Stimulated activated CD8-positive, alpha-beta memory T cell treated with anti-CD3 and anti-CD28 coated beads, Interleukin-7, amount 100 ng/mL, for 24 hours (primary cell): ENCODE results near the gene GALNT3.
A peak's percentile ranks its signal among the peaks of the same experiment; 100 is the strongest.

Source experiments
- DNase-seq: peaks from one replicate; pipeline ENCODE4 v3.0.0-alpha.2; 2020; ENCODE audit warnings: low read depth

The GALNT3 gene

DNA sequence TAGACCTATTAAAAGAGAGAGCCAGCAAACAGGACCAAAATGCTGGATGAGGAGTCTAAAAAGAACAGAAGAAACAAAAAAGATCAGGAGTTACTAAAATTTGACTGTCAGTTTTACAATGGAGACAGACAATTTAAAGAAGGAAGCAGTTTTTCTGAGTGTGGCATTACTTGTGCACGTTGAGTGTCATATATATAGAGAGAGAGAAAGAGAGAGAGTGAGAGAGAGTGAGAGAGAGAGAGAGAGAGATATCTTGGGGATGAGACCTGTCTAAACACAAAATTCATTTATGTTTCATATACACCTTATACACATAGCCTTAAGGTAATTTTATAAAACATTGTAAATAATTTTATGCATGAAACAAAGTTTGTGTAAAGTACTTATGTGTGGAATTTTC, 2.1 kb upstream of the GALNT3 start:
- no peak for DNase-seq

DNA sequence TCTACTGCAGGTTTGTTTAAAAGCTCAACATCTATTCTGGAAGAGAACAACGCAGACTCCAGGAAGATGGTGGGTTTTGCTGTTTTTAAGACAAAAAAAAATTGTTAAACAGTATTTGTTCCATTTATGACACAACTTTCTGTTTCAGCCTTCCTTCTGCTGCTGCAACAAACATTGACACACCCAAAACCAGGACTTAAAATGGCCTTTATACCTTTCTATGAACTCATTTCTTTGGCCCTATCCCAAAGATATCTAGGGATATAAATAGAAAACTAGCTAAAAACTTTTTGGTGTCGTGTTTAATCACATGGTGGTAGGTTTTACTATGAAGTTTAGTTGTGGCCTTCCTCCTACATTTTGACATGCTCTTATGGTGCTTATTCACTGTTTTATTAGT, 964 bp upstream of the GALNT3 start:
- DNase-seq, result no peak

DNA sequence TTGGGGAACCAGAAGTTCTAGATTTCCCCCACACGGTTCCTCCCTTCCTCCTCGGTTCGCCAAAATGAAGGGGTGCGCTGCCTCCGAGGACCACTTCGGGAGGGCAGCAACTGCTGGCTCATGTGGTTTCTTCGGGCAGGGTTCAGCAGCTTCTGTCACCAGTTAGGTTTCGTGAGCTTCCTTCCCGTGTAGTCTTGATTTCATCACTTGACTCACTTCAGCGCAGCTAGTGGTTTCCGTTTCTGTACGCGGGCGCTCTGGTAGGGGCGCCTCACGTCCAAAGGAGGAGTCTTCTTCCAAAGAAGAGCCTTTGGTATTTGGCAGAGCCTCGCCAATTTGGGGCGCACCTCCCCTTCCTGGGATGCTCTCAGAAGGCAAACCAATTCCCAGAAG, 485 bp upstream of the GALNT3 start:
- DNase-seq, result peak; percentile 30

DNA sequence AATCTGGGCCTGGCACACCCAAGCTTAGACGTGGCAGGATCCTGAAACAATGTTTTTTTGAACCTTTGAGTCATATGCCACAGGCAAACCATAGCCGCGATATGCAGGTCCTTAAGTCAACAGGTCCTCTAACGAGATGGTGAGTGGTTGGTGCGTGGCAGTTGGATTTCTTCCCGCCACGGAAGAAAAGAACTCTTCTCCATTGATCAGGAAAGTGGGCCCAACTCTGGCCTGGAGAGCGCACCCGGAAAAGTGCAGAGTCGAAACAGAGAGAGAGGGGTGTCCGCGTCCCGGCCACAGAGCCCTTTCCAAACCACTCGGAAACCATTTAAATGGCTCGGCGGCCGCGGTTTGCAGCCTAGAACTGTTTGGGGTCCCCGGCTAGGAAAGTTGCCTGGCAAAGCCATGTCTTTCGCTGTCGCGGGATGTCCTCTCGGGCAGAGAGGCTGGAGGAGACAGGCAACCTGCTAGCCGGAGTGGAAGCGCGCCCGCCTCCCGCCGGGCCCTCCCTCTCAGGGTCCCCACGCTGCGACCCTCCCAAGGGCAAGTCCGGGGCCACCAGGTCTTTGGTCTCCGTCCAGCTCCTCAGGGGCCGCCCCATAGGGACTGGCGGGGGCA, 777 bp downstream of the GALNT3 start:
- no peak for DNase-seq

DNA sequence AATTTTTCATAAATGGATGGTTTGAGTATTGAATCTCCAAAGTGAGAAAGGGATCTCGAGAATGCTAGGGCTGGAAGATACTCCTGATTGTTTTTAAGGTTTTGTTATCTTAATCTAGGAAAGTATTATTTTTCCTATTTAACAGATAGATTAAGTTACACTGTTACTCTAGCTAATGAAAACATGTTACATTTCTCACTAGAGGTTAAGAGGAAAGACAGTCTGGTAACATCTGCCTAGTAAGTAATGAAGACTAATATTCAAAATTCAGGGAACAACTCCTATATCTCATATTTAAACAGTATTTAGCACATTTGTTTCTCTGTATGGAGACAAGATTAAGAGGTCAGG, 2.0 kb downstream of the GALNT3 start:
- no peak for DNase-seq

DNA sequence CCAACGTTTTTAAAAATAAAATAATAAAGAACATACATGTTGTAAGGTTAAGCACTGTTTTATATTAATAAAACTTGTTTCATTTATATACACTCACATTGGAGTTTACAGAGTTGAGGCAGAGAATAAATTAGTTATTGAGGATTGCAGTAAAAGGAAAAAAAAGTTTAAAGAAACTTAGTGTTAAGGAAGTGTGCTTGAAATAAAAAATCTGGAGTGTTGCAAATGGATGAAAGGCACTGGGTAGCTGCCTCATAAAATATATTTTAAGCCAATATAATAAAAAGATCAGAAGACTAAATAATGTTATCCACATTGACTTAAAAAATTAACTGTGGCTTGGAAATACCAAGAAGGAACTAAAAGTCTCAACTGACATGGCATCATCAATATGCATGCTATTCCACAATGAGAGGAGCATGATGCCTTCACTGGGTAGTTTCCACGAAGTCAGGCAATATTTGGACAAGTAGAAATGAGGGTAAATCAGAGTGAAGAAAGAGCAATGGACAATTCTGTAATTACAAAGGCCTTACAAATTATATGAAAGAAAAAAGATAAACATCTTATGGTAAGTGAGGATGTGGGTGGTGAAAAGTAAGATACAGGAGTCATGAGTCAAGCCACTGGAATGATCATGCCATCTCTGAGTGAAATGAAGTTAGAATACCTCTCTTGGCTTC, 2.5 kb downstream of the GALNT3 start:
- DNase-seq, result no peak

DNA sequence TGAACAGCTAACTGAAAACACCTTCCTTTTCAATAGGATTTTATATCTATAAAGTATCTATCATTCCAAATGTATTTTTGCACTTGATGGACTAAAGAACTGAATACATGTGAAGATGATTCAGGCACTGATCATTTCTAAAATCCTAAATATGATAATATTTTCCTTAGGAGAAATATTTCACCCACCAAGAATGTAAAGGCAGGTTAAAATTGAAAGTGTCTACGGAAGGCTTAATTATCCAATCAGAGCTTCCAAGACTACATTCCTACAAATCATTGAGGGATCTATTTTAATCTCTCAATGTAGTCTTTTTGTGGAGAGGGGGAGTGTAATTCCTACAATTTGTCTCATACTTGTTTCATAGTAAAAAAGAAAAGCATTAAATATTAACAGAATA, 3.6 kb downstream of the GALNT3 start:
- no peak for DNase-seq

DNA sequence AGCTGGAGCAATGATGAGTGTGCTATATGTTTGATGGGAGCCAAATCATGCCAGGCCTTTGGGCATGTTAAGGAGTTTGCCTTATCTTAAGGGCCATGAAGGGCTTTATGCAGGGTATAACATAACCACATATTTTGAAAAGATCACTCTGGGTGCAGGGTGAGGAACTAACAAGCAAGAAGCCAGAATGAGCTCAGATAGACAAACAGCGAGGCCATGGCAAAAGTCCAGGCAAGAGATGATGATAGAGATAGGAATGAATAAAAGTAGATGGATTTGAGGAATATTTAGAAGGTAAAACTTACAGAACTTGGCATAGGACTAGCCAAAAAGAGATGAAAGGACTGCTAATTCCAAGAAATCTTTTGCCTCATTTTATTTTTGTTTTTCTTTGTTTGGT, 6.7 kb downstream of the GALNT3 start:
- no peak for DNase-seq

DNA sequence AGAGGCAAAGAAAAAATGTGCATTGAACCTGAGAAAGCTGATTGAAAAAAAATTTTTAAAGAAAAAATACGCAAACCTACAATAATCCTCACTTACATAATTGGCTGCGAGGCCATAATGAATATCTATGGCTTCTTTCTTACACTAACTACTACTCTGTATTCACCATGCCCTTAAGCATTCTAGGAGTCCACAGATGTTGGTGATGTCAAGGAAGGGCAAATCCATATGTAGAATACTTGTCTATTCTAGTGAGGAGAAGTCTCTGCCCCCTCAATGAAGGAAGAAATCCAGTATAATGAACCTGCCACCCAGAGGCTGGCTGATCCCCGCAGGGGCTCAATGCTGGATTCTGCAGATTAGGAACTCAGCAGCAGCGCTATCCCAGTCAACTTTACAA, 14.3 kb downstream of the GALNT3 start:
- no peak for DNase-seq

DNA sequence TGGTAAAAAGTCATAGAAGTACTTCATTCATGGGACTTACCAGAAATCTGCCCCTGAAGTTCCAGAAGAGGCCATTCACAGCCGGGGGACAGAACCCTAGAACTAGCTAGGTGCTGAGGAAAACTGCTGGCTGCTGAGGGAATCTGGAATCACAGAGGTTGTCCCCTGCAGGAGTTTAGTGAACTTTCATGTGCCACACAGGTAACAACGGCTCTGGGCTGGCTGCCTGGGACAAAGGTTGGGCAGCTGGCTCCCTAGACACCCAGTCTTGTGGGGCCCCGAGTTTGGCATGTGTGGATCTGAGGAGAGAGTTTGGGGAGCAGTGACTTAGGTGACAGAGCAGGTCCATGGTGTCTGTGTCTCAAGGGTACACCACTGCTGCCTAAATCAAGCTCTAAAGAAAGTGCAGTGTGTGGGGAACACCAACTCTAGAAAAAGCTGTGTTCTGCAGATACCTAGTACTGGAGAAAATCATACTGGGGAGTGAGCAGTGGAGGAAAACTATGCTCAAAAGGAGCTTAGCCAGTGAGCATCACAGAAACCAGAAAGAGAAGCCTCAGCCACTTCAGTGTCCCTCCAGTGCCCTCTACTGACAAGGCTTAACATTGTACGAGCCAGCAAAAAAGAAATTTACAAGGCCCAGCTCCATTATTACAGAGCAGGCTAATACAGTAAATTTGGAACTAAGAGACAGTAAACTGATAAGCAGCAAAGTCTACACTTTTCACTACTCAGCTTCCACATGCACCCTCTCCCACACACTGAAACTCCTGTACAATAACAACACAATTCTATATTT, 15.2 kb downstream of the GALNT3 start:
- DNase-seq, result no peak

DNA sequence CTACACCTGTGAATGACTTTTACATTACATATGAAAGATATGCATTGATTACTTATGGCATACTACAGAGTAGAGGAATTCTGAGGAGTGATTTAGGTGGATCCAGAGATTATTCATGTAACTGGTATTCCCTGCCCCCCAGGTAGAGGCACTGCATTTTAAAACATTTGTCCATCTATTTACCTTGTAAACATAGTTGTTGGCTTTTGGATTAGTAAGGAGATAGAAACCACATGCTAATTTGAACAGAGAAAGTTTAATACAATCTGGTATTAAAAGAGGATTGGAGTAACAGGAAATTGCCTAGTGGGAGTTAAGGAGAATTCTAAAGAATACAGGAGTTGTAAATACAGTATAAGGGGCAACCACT, 15.9 kb downstream of the GALNT3 start:
- DNase-seq, result no peak

DNA sequence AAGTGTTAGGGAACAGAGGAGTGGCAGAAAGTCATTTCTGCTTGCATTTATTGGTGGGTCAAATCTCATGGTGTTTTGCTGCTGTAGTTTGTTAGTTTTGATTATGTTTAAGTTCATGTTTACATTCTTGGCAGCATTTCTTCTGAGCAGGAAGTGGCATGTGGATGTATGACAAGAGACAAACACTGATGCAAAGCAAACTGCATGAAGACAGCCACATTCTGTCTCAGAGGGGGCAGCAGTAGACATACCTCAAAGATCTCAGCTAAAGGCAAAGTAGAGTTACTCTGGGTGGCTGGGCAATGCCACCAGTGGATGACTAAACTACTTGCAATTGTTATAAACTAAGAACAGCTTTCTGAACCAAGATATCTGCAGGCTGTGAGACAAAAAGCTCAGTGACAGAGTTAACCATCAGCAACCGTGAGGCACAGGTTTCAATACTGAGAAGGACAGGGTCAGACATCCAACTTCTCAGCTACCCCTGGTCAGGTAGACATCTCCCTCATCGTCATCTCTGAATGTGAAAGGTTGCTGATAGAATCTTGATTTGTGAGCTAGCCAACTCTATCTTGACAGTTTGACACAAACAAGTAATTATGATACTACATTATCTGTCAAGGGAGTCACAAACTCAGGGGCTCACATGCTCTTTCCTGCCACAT, 16.4 kb downstream of the GALNT3 start:
- DNase-seq, result no peak

DNA sequence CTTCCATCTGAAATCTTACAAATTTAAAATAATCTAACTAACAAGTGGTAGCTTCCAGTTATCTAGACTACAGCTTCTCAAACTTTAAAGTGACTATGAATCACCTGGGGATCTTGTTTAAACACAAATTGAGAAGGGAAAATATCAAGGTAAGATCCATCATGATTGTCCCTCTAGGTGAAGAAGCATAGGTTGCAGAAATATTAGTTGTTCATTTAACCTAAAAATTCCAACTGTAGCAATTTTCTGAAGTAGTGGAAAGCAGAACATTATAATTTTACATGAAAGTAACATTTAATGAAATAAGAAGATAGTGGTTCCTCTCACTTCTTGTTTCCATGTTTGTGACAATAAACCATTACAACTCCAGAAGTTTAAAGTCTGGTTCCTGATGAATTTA, 17.3 kb downstream of the GALNT3 start:
- no peak for DNase-seq

DNA sequence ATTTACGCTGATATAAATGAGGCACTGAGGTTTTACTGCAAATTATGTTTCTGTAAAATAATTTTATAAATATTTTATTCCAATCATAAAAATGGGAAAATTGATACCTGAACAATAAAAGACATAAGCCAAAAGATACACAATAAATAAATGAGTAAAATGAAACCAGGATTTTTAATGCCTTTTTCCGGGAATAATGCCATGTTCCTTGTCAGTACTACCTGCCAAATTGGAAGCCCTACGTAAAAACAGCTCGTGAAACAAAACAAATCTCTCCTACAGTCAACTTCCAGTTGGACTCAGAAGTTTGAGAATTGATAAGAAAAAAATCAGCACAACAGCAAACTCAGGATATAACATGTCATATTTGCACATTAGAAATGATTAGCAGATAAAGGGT, 18.0 kb downstream of the GALNT3 start:
- DNase-seq, result no peak

DNA sequence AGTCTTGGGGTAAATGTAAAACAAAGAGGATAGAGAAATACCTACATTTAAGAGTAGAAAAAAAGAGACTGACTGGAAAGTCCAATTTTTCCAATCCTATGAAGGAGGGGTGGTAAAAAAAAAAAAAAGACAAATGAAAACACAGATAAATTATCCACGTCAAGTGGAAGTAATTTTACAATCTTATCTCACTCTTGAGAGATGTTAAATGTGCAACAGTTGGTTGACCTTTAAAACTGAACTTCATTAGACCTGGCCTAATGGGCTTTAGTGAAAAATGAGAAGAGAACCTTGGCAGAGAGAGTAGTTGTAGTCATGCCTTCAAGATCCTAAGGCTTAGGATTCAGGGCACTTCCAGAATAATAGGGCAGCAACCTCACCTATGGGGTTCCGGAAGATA, 20.4 kb downstream of the GALNT3 start:
- no peak for DNase-seq

DNA sequence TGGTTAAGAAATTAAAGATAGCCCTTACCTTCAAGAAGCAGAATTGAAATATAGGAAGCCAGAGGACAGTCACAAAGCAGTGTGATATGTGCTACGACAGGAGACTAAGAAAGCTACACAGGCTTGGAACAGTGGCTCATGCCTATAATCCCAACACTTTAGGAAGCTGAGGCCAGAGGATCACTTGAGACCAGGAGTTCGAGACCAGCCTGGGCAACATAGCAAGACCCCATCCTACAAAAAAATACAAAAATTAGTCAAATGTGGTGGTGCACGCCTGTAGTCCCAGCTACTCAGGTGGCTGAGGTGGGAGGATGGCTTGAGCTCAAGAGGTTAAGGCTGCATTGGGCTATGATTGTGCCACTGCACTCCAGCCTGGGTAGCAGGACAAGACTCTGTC, 21.9 kb downstream of the GALNT3 start:
- DNase-seq, result no peak

DNA sequence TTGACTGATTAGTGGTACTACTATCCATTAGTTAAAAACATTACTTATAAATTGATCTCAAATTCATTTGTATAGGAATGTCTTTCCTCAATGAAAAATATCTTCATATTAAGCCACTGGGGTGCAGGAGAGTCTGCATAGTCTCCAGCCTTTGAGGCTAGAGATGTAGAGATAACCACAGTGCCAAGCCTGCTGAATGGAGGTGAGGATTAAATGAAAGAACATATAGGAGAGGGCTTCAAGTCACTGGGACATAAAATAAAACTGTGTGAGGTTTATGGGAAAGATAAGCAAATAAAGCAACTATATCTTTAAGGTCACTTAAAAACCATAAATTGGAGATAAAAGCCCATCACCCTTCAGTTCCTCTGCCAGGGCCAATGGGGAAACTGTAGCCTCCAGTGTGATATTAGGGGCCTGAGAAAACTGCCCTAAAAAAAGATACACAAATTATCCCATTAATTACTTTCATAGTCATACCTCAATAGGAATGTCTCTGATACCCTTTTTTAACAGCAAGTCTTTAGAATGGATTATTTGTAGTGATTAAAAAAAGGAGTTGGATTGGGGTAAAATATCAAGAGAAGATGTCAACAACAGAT, 27.6 kb downstream of the GALNT3 start:
- no peak for DNase-seq

DNA sequence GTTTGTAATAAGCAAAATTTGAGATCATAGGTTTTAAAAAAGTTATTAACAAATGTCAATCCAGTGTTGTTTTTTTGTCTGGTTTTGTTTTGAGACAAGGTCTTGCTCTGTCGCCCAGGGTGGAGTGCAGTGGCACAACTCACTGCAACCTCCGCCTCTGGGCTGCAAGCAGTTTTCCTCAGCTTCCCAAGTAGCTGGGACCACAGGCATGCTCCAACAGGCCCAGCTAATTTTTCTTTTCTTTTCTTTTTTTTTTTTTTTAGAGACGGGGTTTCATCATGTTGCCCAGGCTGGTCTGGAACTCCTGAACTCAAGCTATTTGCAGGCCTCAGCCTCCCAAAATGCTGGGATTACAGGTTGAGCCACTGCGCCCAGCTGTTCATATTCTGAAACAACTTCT, 31.3 kb downstream of the GALNT3 start:
- no peak for DNase-seq

DNA sequence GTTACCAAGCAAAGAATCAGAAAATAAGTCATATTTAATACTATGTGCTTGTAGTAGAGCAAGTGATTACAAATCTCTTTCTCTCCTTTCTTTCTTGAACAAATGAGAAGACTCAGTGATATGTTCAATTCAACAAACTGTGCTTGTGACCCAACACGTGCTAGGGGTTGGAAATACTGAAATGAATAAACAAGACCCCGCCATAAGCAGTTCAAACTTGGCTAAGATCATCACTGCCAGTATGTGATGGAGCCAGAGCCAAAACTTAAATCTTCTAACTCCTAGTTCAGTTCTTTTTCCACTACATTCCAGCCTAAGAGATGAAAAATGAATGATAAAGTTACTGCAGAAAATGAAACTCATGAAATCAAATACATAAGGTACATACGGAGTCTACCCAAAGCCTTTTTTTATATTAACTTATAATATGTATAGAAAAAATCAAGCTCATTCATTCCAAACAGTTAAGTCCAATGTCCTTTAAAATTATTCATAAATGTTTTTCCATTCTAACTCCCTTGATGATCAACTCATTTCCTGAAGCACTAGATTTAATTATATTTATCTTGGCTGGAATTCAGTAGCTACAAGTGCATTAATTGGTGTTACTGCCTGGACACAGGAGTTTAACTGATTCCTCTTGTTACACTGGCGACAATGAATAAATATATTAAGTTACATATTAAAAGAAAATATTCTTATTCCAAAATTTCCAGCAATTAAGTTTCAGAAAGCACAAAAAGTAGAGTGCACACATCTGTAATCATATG, 36.0 kb downstream of the GALNT3 start:
- DNase-seq, result no peak

DNA sequence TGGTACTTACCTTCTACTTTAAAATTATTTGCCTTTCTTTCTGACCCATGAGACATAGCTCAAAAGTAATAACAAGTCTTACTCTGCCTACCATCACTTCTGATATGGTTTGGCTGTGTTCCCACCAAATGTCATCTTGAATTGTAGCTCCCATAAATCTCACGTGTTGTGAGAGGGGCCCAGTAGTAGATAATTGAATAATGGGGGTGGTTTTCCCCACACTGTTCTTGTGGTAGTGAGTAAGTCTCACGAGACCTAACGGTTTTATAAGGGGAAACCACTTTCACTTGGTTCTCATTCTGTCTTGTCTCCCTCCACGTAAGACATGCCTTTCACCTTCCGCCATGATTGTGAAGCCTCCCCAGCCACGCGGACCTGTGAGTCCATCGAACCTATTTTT, 47.5 kb downstream of the GALNT3 start:
- no peak for DNase-seq

DNA sequence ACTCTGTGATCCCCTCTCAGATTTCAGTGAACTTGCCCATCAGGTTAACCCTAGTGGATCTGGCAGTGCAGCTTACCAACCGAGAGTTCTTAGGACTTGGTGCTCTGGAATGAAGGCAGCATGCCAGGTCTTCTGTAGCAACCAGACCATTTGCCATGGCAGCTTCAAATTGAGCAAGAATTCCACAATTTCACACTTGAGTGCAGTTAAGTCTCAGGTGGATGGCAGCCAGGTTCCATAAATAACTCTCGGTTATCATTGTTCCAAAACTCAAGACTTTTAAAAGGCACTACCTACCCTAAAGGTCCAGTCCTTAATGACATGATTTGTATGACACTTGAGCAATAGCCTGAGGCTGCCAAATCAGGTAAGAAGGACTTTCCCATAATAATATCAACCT, 48.1 kb downstream of the GALNT3 start:
- no peak for DNase-seq

DNA sequence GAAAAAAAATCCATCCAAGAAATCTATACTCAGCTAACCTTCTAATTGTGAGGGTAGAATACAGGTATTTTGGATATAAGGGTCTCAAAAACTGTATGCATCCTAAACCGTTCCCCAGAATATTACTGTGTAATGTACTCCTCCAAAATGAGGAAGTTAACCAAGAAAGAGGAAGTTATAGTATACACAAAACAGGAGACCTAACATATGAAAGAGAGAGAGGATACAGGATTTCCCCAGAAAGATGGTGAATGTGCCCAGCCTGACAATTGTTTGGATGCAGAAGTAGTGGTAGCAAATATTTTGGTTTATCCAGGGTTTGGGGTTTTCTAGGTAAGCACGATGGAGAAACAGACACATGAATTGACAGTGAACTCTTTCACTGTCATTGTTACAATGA, 50.6 kb downstream of the GALNT3 start:
- DNase-seq, result no peak
